ENCODE measurements around the gene POU3F1. TPM values are rescaled to one million over a fixed set of nuclear protein-coding genes. Genes with fewer than 3 reads are reported as not detected.

POU3F1 gene
- total and polyA plus RNA-seq, 2 of the 4 experiments (the other 2 are of a cell fraction): not detected

- Histone ChIP-seq H2BK20ac (ENCODE audit: low read depth, low read length) (no peak overlapping the region), H4K8ac (ENCODE audit: low read depth in 2 of 2, low read length in 2 of 2) (no peak overlapping the region), H3K56ac (ENCODE audit: extremely low read depth, insufficient read depth, low read length) (no peak overlapping the region), H3K9me3 (ENCODE audit: control insufficient read depth, insufficient read depth, low read length) (no peaks in the 10 kb centered on the region), H3K9ac (ENCODE audit: low read depth, low read length) (no peak overlapping the region), H4K5ac (ENCODE audit: low read depth, low read length) (no peak overlapping the region), H3K14ac (replicated peaks; ENCODE audit: low read depth, low read length) (no peak overlapping the region), H2BK15ac (ENCODE audit: low read depth, low read length) (no peak overlapping the region), H2AK5ac (ENCODE audit: low read depth, low read length) (no peak overlapping the region), H3K4me2 (ENCODE audit: low read depth, low read length) (no peak overlapping the region), H3K27me3 (ENCODE audit: control insufficient read depth, insufficient read depth, low read length) (peaks cover 6% of the 10 kb centered on the region; the same call in 1 of the 2 replicates), H4K91ac (ENCODE audit: insufficient read depth, low read depth, low read length) (no peak overlapping the region), H3K4ac (ENCODE audit: low read depth, low read length) (no peak overlapping the region), H2AFZ (replicated peaks; ENCODE audit: low read length, poor library complexity) (no peak overlapping the region), H2AK9ac (replicated peaks; ENCODE audit: low read depth, low read length, poor library complexity) (no peak overlapping the region), H3K9me1 (ENCODE audit: insufficient read depth, low read length) (no peaks in the 10 kb centered on the region), H3K4me1 (ENCODE audit: control insufficient read depth, insufficient read depth, low read length) (no peaks in the 10 kb centered on the region), H3K18ac (ENCODE audit: low read depth, low read length) (no peak overlapping the region), H3K27ac (ENCODE audit: insufficient read depth, low read length) (no peak overlapping the region), H3K23ac (ENCODE audit: low read depth, low read length) (no peak overlapping the region), H4K20me1 (ENCODE audit: insufficient read depth, low read length) (no peaks in the 10 kb centered on the region; the same call in 1 of the 2 replicates), H3K79me1 (ENCODE audit: low read depth in 1 of 2, low read length in 2 of 2) (no peaks in the 10 kb centered on the region), H3K4me3 (ENCODE audit: insufficient read depth, low read depth, low read length) (no peak overlapping the region), H3K36me3 (ENCODE audit: control insufficient read depth, insufficient read depth, low read length) (no peaks in the 10 kb centered on the region), H2BK5ac (ENCODE audit: low read depth, low read length, poor library complexity, severe bottlenecking) (no peak overlapping the region), H2BK120ac (ENCODE audit: low read depth, low read length) (no peak overlapping the region)
- intact Hi-C loops (cut with micrococcal nuclease) (no loop called here), in situ Hi-C loops (cut with MboI; ENCODE audit: low sequenced_read_pairs) (no loop called here), dilution Hi-C loops (cut with HindIII; ENCODE audit: low sequenced_read_pairs, unreplicated experiment) (no loop called here)
- no peak for ATAC-seq (ENCODE audit: low read depth)
- BruUV-seq (replicated peaks): no TSS peak
- ChIA-PET POLR2A (ENCODE audit: unreplicated experiment) (no interaction called here), CTCF (no interaction called here)
- no peak for DNase-seq
- TF ChIP-seq SMC3 (IDR thresholded peaks at IDR 0.05; ENCODE audit: low read depth, low read length): no peak
- TF ChIP-seq MAZ (IDR thresholded peaks at IDR 0.05; ENCODE audit: borderline replicate concordance, low read depth, low read length): no peak
- TF ChIP-seq RCOR1 (IDR thresholded peaks at IDR 0.05; ENCODE audit: insufficient replicate concordance, low read length): no peak
- TF ChIP-seq CEBPB (IDR thresholded peaks at IDR 0.05; ENCODE audit: low read depth, low read length): no peak
- TF ChIP-seq USF2 (IDR thresholded peaks at IDR 0.05; ENCODE audit: low read depth, low read length): no peak
- TF ChIP-seq CTCF (conservative IDR thresholded peaks at IDR 0.05; ENCODE audit: low read depth, low read length): no peak
- no peak for TF ChIP-seq FOS (IDR thresholded peaks at IDR 0.05; ENCODE audit: low read depth, low read length)
- no peak for TF ChIP-seq MXI1 (IDR thresholded peaks at IDR 0.05; ENCODE audit: borderline replicate concordance, low read depth, low read length)
- WGBS, 2 experiments (ENCODE audit: extremely low coverage in 2 of 2, insufficient read length in 1 of 2): 71% methylated on average over 4 of the region's 9 CpGs; no CpG with 5 or more reads in 1 of the 2 experiments
These were observed 41.1 kb upstream of the POU3F1 start for GRCh38 chr1:38087676-38088075.
